ENCODE results near the gene HEG1. TPM values are rescaled to one million over a fixed set of nuclear protein-coding genes. Genes with fewer than 3 reads are reported as not detected.
A peak's percentile ranks its signal among the peaks of the same experiment; 100 is the strongest.

HEG1 gene, protein sequence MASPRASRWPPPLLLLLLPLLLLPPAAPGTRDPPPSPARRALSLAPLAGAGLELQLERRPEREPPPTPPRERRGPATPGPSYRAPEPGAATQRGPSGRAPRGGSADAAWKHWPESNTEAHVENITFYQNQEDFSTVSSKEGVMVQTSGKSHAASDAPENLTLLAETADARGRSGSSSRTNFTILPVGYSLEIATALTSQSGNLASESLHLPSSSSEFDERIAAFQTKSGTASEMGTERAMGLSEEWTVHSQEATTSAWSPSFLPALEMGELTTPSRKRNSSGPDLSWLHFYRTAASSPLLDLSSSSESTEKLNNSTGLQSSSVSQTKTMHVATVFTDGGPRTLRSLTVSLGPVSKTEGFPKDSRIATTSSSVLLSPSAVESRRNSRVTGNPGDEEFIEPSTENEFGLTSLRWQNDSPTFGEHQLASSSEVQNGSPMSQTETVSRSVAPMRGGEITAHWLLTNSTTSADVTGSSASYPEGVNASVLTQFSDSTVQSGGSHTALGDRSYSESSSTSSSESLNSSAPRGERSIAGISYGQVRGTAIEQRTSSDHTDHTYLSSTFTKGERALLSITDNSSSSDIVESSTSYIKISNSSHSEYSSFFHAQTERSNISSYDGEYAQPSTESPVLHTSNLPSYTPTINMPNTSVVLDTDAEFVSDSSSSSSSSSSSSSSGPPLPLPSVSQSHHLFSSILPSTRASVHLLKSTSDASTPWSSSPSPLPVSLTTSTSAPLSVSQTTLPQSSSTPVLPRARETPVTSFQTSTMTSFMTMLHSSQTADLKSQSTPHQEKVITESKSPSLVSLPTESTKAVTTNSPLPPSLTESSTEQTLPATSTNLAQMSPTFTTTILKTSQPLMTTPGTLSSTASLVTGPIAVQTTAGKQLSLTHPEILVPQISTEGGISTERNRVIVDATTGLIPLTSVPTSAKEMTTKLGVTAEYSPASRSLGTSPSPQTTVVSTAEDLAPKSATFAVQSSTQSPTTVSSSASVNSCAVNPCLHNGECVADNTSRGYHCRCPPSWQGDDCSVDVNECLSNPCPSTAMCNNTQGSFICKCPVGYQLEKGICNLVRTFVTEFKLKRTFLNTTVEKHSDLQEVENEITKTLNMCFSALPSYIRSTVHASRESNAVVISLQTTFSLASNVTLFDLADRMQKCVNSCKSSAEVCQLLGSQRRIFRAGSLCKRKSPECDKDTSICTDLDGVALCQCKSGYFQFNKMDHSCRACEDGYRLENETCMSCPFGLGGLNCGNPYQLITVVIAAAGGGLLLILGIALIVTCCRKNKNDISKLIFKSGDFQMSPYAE (N-terminal part only)
- total RNA-seq, result 3.7 TPM
- 4.7 TPM for polyA plus RNA-seq
- long read RNA-seq, donor 1, result 0 reads
- long read RNA-seq, donor 2, partial matches to known transcripts, result 0 of 1 reads
- long read RNA-seq, donor 2, other reads (novel, unspliced or antisense), result 0 of 1 reads
- long read RNA-seq, donor 3, result 0 reads
- long read RNA-seq, donor 4, partial matches to known transcripts, result 0 of 1 reads
- long read RNA-seq, donor 4, other reads (novel, unspliced or antisense), result 0 of 1 reads
- long read RNA-seq, donor 5, result 0 reads
- long read RNA-seq, donor 6, partial matches to known transcripts, result 0 of 1 reads
- long read RNA-seq, donor 6, other reads (novel, unspliced or antisense), result 0 of 1 reads
- long read RNA-seq, donor 7, result 0 reads
- long read RNA-seq, donor 8, result 0 reads
- long read RNA-seq, donor 9, result 0 reads
- long read RNA-seq, donor 10, partial matches to known transcripts, result 0 of 1 reads
- long read RNA-seq, donor 10, other reads (novel, unspliced or antisense), result 0 of 1 reads

DNA sequence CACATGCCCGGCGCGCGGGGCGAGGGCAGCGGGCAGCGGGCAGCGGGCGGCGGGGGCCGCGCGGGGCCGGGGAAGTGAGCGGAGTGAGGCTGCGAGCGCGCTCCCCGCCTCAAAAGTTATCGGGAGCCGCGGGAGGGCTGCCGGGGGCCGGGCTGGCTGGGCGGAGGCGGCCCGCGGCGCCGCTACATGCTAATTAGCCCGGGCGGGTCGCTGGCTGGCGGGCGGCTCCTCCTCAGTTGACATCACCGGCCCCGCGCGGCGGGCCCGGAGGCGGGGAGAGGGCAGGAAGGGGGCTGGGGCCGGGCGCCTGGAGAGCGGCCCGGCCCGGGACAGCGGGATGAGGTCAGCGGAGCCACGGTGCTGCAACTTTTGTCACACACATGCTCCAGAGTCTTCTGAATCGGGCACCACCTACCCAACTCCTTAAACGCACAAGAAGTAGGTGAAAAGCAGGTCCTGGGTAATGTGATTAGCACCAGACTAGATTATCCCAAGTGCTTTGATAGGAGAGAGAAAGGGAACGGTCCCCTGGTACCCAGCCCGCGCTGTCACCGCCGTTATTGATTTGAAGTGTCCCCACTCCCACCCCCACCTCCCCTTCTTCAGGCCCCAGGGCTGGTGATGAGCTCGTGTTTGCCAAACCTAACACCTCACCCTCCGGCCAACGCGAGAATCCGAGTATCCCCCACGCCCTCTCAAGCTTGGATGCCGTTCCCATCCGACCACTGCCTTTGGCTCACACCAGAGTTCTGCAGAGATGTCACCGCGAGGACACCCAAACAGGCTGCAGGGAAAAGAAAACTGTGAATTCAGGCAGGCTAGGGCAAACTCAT lies at the start of gene HEG1:
Gene HEG1, minus strand, starts transcription at position 85 of the 833 bp plus-strand sequence. CDS start 107 bp downstream, outside the sequence.
- H3K9me3 ChIP-seq (ENCODE audit: control insufficient read depth in 2 of 2, insufficient read depth in 1 of 2, low read length in 1 of 2), result no peaks in the 10 kb centered on the region
- peak in 4 of 9 donors; percentile 41 to 73 (median 48) for DNase-seq (ENCODE audit: low read depth in 6 of 9, low spot score in 9 of 9)
- WGBS, result 6% methylated on average over 67 of the region's 67 CpGs
- peaks cover 0 to 43% of the 10 kb centered on the region in 2 donors for H3K27me3 ChIP-seq (ENCODE audit: control insufficient read depth in 2 of 2, insufficient read depth in 1 of 2, low read length in 1 of 2)
- H3K27ac ChIP-seq (ENCODE audit: low read depth in 1 of 2, low read length in 1 of 2), result peak within 1 kb of the TSS; percentile 42 to 80
- peak within 1 kb of the TSS; percentile 40 to 71 for H3K4me3 ChIP-seq (ENCODE audit: low read length in 2 of 2)
- H3K36me3 ChIP-seq (ENCODE audit: control insufficient read depth in 2 of 2, insufficient read depth in 2 of 2, low read length in 1 of 2), result no peaks in the 10 kb centered on the region
- H3K4me1 ChIP-seq (ENCODE audit: control insufficient read depth in 2 of 2, insufficient read depth in 2 of 2, low read length in 2 of 2), result peaks cover 31 to 42% of the 10 kb centered on the region in 2 donors

DNA sequence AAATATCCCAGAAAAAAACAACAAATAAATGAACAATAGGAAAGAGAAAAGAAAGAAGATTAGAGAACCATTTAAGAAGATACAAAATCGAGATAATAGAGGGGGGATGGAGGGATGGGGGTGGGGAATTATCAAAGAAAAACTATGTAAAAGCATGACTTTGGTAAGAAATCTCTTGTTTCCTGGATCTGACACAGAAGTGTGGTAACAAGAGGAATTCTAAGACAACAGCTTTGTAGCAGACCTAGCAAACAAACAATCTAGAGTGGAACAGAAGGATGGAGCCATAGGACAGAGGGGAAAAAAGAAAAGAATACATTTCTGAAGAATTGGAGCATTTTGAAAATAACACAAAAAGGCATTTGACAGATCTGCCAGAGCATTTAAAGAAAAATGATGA lies 49.3 kb upstream of the HEG1 start:
- 87% methylated on average over 1 of the region's 1 CpG for WGBS
- H3K27ac ChIP-seq (ENCODE audit: low read depth in 1 of 2, low read length in 1 of 2), result no peak overlapping the region
- no peaks in the 10 kb centered on the region for H3K27me3 ChIP-seq (ENCODE audit: control insufficient read depth in 2 of 2, insufficient read depth in 1 of 2, low read length in 1 of 2)
- H3K4me1 ChIP-seq (ENCODE audit: control insufficient read depth in 2 of 2, insufficient read depth in 2 of 2, low read length in 2 of 2), result peaks cover 0 to 3% of the 10 kb centered on the region in 2 donors
- no peaks in the 10 kb centered on the region for H3K9me3 ChIP-seq (ENCODE audit: control insufficient read depth in 2 of 2, insufficient read depth in 1 of 2, low read length in 1 of 2)
- DNase-seq (ENCODE audit: low read depth in 6 of 9, low spot score in 9 of 9), result no peak
- H3K36me3 ChIP-seq (ENCODE audit: control insufficient read depth in 2 of 2, insufficient read depth in 2 of 2, low read length in 1 of 2), result no peaks in the 10 kb centered on the region
- no peak overlapping the region for H3K4me3 ChIP-seq (ENCODE audit: low read length in 2 of 2)

DNA sequence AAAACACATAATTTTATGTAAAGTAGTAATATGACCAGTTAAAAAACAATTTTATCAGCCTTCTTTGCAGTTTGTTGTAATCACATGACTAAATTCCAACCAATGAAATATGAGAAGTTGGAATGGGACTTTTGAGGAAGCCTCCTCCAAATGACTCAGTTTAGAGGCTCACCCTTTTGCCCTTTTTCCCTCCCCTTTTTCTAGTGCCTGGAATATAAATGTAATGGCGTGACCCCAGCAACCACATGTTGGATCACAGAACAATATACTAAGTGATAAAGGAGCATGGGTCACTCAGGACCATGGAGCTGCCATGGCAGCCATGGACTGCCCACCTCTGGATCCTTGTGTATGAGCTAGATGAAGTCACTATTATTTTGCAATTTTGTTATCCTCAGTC lies 48.8 kb upstream of the HEG1 start:
- Histone ChIP-seq H3K36me3 (ENCODE audit: control insufficient read depth in 2 of 2, insufficient read depth in 2 of 2, low read length in 1 of 2) (no peaks in the 10 kb centered on the region), H3K4me1 (ENCODE audit: control insufficient read depth in 2 of 2, insufficient read depth in 2 of 2, low read length in 2 of 2) (peaks cover 0 to 1% of the 10 kb centered on the region in 2 donors), H3K27ac (ENCODE audit: low read depth in 1 of 2, low read length in 1 of 2) (no peak overlapping the region), H3K27me3 (ENCODE audit: control insufficient read depth in 2 of 2, insufficient read depth in 1 of 2, low read length in 1 of 2) (no peaks in the 10 kb centered on the region), H3K4me3 (ENCODE audit: low read length in 2 of 2) (no peak overlapping the region), H3K9me3 (ENCODE audit: control insufficient read depth in 2 of 2, insufficient read depth in 1 of 2, low read length in 1 of 2) (no peaks in the 10 kb centered on the region)
- WGBS, result 95% methylated on average over 1 of the region's 1 CpG
- no peak for DNase-seq (ENCODE audit: low read depth in 6 of 9, low spot score in 9 of 9)

DNA sequence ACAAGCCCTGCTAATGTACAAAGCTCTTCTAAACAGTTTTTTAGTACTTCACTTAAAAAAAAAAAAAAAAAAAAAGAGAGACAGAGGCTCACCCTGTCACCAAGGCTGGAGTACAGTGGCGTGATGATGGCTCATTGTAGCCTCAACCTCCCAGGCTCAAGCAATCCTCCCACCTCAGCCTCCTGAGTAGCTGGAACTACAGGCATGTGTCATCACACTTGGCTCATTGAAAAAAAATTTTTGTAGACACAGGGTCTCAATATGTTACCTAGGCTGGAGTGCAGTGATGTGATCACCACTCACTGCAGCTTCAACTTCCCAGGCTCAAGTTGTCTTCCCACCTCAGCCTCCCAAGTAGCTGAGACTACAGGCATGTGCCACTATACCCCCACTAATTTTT lies 47.6 kb upstream of the HEG1 start:
- Histone ChIP-seq H3K36me3 (ENCODE audit: control insufficient read depth in 2 of 2, insufficient read depth in 2 of 2, low read length in 1 of 2) (no peaks in the 10 kb centered on the region), H3K27me3 (ENCODE audit: control insufficient read depth in 2 of 2, insufficient read depth in 1 of 2, low read length in 1 of 2) (no peaks in the 10 kb centered on the region), H3K9me3 (ENCODE audit: control insufficient read depth in 2 of 2, insufficient read depth in 1 of 2, low read length in 1 of 2) (no peaks in the 10 kb centered on the region), H3K27ac (ENCODE audit: low read depth in 1 of 2, low read length in 1 of 2) (no peak overlapping the region), H3K4me1 (ENCODE audit: control insufficient read depth in 2 of 2, insufficient read depth in 2 of 2, low read length in 2 of 2) (no peaks in the 10 kb centered on the region), H3K4me3 (ENCODE audit: low read length in 2 of 2) (no peak overlapping the region)
- DNase-seq (ENCODE audit: low read depth in 6 of 9, low spot score in 9 of 9), result no peak
- 95% methylated on average over 1 of the region's 1 CpG for WGBS

DNA sequence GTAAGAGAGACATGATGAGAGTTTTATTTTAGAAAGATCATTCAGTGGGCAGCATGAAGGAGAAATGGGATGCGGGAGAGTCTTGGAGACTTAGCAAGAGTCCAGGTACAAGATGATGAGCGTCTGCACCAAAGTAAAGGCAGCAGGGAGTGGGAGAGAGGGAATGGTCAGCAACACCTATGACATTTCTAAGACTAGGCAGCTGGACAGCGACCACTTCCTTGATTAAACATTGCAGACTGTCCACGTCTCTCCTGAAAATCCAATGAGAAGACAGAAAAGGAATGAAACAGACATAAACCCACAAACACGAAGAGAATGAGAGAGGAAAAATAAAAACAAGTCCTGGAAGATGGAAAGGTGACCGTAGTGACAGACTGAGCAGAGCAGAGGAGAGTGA lies 46.7 kb upstream of the HEG1 start:
- H3K27ac ChIP-seq (ENCODE audit: low read depth in 1 of 2, low read length in 1 of 2), result no peak overlapping the region
- H3K27me3 ChIP-seq (ENCODE audit: control insufficient read depth in 2 of 2, insufficient read depth in 1 of 2, low read length in 1 of 2), result no peaks in the 10 kb centered on the region
- no peaks in the 10 kb centered on the region for H3K36me3 ChIP-seq (ENCODE audit: control insufficient read depth in 2 of 2, insufficient read depth in 2 of 2, low read length in 1 of 2)
- no peaks in the 10 kb centered on the region for H3K4me1 ChIP-seq (ENCODE audit: control insufficient read depth in 2 of 2, insufficient read depth in 2 of 2, low read length in 2 of 2)
- no peak overlapping the region for H3K4me3 ChIP-seq (ENCODE audit: low read length in 2 of 2)
- 95% methylated on average over 6 of the region's 6 CpGs for WGBS
- no peaks in the 10 kb centered on the region for H3K9me3 ChIP-seq (ENCODE audit: control insufficient read depth in 2 of 2, insufficient read depth in 1 of 2, low read length in 1 of 2)
- no peak for DNase-seq (ENCODE audit: low read depth in 6 of 9, low spot score in 9 of 9)

DNA sequence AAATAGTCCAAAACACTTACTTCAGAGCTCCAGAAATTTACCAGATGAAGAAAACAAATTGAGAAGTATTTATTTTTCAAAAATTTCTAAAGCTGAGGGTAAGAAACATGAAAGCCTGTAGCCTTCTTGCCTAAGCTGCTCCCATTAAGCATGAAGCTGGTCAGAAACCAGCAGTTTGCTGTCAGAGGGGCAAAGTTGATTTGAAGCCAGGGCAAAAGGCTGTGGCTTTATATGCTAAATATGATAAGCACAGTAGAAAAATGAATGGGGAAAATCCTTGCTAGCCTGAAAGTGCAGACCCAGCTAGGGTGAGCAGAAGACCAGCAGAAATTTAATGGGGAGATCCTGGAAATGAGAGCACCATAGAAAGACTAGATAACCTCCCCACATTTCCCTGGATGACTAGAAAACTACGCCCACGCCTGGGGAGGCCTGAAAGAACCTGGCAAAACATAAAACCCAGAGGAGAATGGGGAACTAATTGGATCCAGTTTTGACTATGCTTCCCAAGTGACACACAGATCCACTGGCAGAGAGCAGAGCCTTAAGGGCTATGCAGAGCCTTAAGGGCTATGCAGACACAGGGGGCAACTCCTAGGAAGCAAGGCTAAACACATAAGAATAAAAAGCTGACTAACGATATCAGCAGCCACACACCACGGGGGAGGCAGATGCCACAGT lies 43.0 kb upstream of the HEG1 start:
- no peaks in the 10 kb centered on the region for H3K9me3 ChIP-seq (ENCODE audit: control insufficient read depth in 2 of 2, insufficient read depth in 1 of 2, low read length in 1 of 2)
- H3K27ac ChIP-seq (ENCODE audit: low read depth in 1 of 2, low read length in 1 of 2), result no peak overlapping the region
- H3K4me1 ChIP-seq (ENCODE audit: control insufficient read depth in 2 of 2, insufficient read depth in 2 of 2, low read length in 2 of 2), result no peaks in the 10 kb centered on the region
- H3K36me3 ChIP-seq (ENCODE audit: control insufficient read depth in 2 of 2, insufficient read depth in 2 of 2, low read length in 1 of 2), result no peaks in the 10 kb centered on the region
- 97% methylated on average over 4 of the region's 4 CpGs for WGBS
- no peak for DNase-seq (ENCODE audit: low read depth in 6 of 9, low spot score in 9 of 9)
- H3K27me3 ChIP-seq (ENCODE audit: control insufficient read depth in 2 of 2, insufficient read depth in 1 of 2, low read length in 1 of 2), result no peaks in the 10 kb centered on the region
- no peak overlapping the region for H3K4me3 ChIP-seq (ENCODE audit: low read length in 2 of 2)

DNA sequence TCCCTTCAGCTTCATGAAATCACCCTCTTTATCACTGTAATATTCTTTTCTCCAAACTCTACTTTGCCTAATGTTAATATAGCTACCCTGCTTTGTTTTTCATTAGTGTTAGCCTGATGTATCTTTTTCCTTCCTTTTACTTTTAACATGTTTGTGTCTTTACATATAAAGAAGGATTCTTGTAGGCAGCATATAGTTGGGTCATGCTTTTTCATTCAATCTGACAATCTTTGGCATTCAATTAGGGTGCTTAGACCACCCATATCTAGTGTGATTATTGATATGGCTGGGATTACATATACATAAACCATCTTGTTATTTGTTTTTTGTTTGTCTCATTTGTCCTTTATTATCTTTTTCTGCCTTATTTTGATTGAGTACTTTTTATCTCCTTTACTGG lies 34.9 kb upstream of the HEG1 start:
- no peak for DNase-seq (ENCODE audit: low read depth in 6 of 9, low spot score in 9 of 9)
- Histone ChIP-seq H3K27me3 (ENCODE audit: control insufficient read depth in 2 of 2, insufficient read depth in 1 of 2, low read length in 1 of 2) (peaks cover 0 to 2% of the 10 kb centered on the region in 2 donors), H3K36me3 (ENCODE audit: control insufficient read depth in 2 of 2, insufficient read depth in 2 of 2, low read length in 1 of 2) (no peaks in the 10 kb centered on the region), H3K4me3 (ENCODE audit: low read length in 2 of 2) (no peak overlapping the region), H3K27ac (ENCODE audit: low read depth in 1 of 2, low read length in 1 of 2) (no peak overlapping the region), H3K4me1 (ENCODE audit: control insufficient read depth in 2 of 2, insufficient read depth in 2 of 2, low read length in 2 of 2) (no peaks in the 10 kb centered on the region), H3K9me3 (ENCODE audit: control insufficient read depth in 2 of 2, insufficient read depth in 1 of 2, low read length in 1 of 2) (no peaks in the 10 kb centered on the region)

Measured in thymus (tissue), 14 donors.